22Rv1 (cell line): Measurements from ENCODE around the gene MAST2.

Source experiments
- H3K27ac ChIP-seq: fragments of 450-650 bp; 2 replicates; pipeline ENCODE4 v1.5.1; 2017
- ZFX ChIP-seq: fragments of 450-650 bp; IDR thresholded peaks from 2 replicates; pipeline ENCODE4 v1.6.1; 2017; ENCODE audit warnings: antibody characterized with exemption, borderline replicate concordance
- TF ChIP-seq, protein P1 (sequence below): fragments of 450-650 bp; IDR thresholded peaks from 2 replicates; pipeline ENCODE4 v1.5.1; 2017; ENCODE audit warnings: mild to moderate bottlenecking

The MAST2 gene

DNA sequence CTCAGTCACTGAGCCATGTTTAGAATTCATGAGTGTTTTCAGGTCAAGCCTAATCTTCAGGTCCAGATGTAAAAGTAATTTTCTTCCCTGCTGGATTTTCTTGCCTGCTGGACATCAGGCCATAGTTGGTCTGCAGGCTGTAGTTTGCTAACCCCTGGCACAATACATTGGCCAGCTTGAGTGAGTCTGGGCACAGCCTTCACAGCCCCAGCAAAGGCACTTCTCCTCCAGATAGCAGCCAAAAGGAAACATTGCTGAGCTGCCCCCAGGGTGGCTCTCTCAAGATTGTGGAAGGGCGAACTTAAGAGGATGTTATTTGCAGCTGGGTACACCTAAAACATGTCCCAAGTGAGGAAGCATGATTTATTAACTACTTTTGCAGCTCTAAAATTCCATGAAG, 202.2 kb downstream of the MAST2 start:
- no peak overlapping the region for H3K27ac ChIP-seq
- no peak for TF ChIP-seq ZFX
- TF ChIP-seq, protein P1, sequence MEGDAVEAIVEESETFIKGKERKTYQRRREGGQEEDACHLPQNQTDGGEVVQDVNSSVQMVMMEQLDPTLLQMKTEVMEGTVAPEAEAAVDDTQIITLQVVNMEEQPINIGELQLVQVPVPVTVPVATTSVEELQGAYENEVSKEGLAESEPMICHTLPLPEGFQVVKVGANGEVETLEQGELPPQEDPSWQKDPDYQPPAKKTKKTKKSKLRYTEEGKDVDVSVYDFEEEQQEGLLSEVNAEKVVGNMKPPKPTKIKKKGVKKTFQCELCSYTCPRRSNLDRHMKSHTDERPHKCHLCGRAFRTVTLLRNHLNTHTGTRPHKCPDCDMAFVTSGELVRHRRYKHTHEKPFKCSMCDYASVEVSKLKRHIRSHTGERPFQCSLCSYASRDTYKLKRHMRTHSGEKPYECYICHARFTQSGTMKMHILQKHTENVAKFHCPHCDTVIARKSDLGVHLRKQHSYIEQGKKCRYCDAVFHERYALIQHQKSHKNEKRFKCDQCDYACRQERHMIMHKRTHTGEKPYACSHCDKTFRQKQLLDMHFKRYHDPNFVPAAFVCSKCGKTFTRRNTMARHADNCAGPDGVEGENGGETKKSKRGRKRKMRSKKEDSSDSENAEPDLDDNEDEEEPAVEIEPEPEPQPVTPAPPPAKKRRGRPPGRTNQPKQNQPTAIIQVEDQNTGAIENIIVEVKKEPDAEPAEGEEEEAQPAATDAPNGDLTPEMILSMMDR, result no peak

DNA sequence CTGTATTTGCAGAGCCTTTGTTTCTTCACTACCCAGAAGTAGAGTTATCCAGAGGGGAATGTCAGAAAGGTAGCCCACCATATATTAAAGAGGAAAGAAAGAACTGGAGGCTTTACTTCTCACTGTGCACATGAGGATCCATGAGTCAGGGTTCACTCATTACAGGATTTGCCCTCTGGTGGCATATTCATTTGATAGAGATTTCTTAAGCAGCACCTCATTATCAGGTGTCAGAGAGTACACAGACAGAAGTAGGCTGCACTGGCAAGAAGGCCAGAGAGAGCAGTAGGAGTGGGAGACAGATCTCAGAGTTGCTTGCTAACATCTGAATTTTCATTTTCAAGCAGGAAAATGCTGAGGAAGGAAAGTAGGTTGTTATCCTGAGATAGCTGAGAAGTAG, 205.2 kb downstream of the MAST2 start:
- H3K27ac ChIP-seq, result no peak overlapping the region
- TF ChIP-seq, protein P1, result no peak
- no peak for TF ChIP-seq ZFX

DNA sequence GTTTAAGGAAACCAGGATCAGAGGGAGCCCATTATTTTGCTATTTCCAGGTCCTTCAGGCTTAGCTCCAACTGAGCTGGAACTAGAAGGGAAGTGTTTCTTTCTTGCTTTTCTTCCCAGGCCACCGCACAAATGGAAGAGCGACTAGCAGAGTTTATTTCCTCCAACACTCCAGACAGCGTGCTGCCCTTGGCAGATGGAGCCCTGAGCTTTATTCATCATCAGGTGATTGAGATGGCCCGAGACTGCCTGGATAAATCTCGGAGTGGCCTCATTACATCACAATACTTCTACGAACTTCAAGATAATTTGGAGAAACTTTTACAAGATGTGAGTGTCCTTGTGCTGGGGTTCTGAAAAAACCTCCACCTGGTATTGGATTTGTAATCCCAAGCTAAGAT, 207.2 kb downstream of the MAST2 start:
- H3K27ac ChIP-seq, result no peak overlapping the region
- TF ChIP-seq ZFX, result no peak

DNA sequence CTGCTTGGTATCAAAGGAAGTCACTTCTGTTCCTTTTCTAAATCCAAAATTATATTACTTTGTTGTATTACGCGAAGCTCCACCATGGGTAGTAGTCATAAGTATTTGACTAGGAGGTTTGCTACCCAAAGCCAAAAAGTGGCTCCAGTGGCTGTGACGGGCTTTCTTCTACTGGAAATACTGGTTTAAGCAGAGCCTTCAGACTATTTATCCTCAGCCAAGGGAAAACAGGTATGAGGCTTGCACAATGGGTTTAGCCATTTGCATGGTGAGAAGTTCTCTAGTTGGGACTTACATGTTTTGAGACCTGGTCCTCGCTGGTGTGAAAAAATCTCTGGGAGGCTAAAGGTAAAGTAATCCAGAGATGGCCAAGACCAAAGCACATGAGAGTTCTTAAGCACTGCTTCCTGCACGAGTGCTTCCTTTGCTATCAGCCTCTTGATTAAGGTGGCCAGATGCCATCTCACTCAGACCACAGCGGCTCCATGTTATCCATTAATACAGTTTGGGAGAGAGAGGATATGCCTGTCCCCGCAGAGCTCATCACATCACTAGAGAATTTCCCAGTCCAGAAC, 207.8 kb downstream of the MAST2 start:
- TF ChIP-seq ZFX, result no peak
- TF ChIP-seq, protein P1, result no peak
- no peak overlapping the region for H3K27ac ChIP-seq

DNA sequence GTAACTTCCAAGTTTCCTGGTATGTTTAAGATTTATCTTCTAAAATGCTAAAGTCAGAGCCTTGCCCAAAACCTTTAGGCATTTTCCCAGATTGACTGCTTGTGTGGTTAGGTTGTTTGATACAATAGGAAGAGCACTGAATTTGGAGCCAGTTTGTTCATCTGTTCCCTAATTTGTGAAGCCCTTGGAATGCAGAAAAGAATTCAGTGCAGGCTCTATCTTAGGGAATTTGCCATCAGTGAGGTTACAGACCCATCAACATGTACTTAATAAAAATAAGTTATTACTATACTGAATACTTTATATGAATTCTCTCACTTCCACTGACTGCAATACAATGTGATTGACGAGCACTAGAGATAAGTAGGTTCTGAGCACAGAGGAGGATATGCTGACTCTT, 208.8 kb downstream of the MAST2 start:
- H3K27ac ChIP-seq, result no peak overlapping the region
- TF ChIP-seq ZFX, result no peak
- TF ChIP-seq, protein P1, result no peak

DNA sequence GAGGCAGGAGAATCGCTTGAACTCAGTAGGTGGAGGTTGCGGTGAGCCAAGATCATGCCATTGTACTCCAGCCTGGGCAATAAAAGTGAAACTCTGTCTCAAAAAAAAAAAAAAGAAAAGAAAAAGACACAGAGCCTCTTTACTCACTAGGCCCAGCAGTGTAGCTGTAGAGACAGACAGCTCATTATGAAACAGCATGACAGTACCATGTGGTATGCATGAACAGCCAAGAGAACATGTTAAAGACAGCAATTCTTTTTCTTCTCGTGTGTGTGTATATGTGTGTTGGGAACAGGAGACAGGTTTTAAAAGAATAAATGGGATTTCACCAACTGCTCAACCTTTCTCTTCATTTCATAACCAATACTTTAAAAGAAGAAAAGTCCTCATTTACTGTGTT, 210.2 kb downstream of the MAST2 start:
- H3K27ac ChIP-seq, result no peak overlapping the region
- no peak for TF ChIP-seq ZFX
- TF ChIP-seq, protein P1, result no peak

DNA sequence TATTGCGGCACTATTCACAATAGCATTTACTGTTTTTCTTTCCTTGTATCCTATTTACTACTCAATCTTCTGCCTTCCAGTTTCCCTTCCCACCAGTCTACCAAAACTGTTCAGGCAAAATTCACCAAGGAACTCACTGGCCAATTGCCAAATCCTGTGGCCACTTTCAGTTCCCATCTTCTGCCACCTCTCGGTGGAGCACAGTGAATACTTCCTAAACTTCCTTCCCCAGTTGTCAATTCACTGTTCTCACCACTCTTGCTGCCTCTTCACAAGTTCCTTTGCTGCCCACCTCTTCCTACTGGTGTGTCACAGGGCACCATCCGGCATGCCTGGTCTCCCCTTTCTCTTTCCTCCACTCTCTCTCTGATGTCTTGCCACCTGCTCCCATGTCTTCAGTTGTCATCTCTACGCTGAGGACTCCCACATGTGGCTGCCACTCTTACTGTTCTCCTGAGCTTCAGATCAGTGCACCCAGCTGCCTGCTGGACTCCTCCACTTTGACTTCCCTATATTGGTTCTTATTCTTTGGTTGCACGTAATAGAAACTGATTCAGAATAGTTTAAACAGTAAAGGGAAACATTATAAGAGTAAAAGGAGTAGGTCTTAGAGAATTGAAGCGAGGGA, 214.6 kb downstream of the MAST2 start:
- H3K27ac ChIP-seq, result no peak overlapping the region
- TF ChIP-seq ZFX, result no peak
- TF ChIP-seq, protein P1, result no peak

DNA sequence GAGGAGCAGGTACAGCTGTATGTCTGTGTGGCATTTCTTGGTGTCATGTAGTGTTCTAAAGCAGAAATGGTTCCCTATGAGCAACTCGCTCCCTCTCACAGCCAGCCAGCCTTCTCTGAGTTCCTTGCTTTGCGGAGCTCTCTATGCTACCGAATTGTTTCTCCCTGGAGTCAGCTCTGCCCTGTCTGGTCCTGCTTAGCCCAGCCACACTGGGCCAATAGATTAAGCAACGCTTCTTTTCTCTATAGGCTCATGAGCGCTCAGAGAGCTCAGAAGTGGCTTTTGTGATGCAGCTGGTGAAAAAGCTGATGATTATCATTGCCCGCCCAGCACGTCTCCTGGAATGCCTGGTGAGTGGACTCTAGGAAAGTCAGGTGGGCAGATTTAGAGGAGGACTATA, 215.9 kb downstream of the MAST2 start:
- no peak overlapping the region for H3K27ac ChIP-seq
- TF ChIP-seq, protein P1, result no peak
- no peak for TF ChIP-seq ZFX
